ENCODE data around the gene TRAPPC10.
"Not testable (repeated sequence)": the region's sequence is repeated elsewhere in the genome, so short reads cannot be mapped to it uniquely, and the experiment has no call there.

Gene TRAPPC10

GRCh38 chr21:44084496-44085241 is 72.6 kb downstream of the TRAPPC10 start:
- H3K27me3 ChIP-seq (ENCODE audit: low read depth), result no peaks in the 10 kb centered on the region
- DNase-seq (ENCODE audit: low spot score in 2 of 2), result no peak
- H3K4me3 ChIP-seq, result no peak overlapping the region
- no peaks in the 10 kb centered on the region for H3K9me3 ChIP-seq
- H3K4me1 ChIP-seq, result no peaks in the 10 kb centered on the region
- in situ Hi-C loops (cut with MboI; ENCODE audit: low sequenced_read_pairs), result no loop called here
- peaks cover 53% of the 10 kb centered on the region for H3K36me3 ChIP-seq (replicated peaks)

- Histone ChIP-seq H3K4me3 (no peak overlapping the region), H3K9me3 (no peaks in the 10 kb centered on the region), H3K36me3 (replicated peaks) (peaks cover 58% of the 10 kb centered on the region), H3K4me1 (no peaks in the 10 kb centered on the region), H3K27me3 (ENCODE audit: low read depth) (no peaks in the 10 kb centered on the region)
- in situ Hi-C loops (cut with MboI; ENCODE audit: low sequenced_read_pairs), result no loop called here
- DNase-seq (ENCODE audit: low spot score in 2 of 2), result no peak
These were observed 73.6 kb downstream of the TRAPPC10 start for GRCh38 chr21:44085491-44086321.

DNA sequence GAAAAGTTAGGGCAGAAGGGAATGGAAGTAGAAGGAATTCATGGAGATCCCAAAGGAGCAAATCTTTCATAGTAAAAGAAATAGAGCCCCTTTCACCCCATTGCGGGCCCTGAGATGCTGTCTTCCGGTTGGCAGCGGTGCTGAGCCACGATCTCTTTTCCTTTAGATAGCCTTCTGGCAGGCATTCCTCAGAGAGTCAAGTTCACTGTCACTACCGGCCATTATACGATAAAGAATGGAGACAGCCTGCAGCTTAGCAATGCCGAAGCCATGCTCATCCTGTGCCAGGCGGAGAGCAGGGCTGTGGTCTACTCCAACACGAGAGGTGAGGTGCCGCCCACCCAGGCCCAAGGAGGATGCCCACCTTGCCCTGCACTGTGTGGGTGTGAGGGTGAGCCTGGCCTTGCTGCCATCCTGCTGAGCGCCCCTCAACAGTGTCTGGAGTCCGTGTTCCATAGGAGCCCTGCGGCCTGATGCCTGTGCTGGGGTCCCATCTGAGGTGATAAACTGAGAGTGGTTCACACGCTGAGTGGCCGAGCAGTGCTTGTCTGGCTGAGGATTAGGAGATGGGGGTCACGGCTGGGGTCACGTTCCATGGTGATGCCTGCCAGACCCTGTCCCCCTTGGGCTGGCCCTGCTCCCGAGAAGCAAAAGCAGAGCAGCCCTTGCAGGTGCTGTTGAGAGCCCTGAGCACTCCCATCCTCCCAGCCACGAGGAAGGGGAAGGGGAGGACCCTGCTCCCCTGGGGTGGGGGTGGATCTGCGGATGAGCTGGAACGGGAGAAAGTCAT is 74.7 kb downstream of the TRAPPC10 start:
- DNase-seq (ENCODE audit: low spot score in 2 of 2), result no peak
- in situ Hi-C loops (cut with MboI; ENCODE audit: low sequenced_read_pairs), result no loop called here
- H3K4me3 ChIP-seq, result no peak overlapping the region
- H3K9me3 ChIP-seq, result no peaks in the 10 kb centered on the region
- H3K27me3 ChIP-seq (ENCODE audit: low read depth), result no peaks in the 10 kb centered on the region
- H3K4me1 ChIP-seq, result no peaks in the 10 kb centered on the region
- H3K36me3 ChIP-seq (replicated peaks), result peaks cover 62% of the 10 kb centered on the region

DNA sequence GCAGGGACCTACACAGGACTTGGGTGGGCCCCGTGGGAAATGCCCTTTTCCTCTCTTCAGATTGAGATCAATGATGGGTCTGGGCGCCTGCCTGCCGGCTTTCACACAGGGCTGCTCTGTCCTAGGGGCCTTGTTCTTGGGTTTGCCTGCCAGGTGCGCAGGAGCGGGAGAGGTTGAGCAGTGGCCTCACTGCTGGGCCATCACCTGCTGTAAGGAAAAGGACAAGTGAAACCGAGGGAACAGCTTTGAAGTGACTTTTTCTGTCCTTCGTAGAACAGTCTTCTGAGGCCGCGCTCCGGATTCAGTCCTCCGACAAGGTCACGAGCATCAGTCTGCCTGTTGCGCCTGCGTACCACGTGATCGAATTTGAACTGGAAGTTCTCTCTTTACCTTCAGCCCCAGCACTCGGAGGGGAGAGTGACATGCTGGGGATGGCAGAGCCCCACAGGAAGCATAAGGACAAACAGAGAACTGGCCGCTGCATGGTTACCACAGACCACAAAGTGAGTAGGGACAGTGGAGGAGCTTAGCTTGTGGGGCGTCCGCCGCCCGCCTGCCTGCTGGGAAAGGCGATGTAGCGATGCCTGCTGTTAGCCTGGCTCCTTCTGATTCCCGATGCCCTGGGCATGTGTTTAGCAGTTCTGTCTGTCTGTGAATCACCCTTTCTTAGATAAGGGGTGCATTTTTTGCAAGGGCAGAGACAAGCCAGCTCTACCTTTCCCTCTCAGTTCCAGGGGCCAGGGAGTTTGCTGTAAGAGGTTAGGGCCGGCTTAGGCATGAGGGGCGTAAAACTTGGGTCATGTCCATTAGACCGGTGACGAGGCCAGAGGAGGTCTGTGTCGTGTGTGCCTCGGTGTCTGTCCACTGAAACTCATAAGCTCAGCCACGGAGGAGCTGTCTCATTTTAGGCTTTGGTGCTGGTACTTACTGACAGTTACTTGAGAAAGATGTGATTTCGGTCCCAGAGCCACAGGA is 75.6 kb downstream of the TRAPPC10 start:
- in situ Hi-C loops (cut with MboI; ENCODE audit: low sequenced_read_pairs), result no loop called here
- no peaks in the 10 kb centered on the region for H3K4me1 ChIP-seq
- H3K9me3 ChIP-seq, result no peaks in the 10 kb centered on the region
- no peaks in the 10 kb centered on the region for H3K27me3 ChIP-seq (ENCODE audit: low read depth)
- H3K36me3 ChIP-seq (replicated peaks), result peaks cover 62% of the 10 kb centered on the region
- no peak overlapping the region for H3K4me3 ChIP-seq
- DNase-seq (ENCODE audit: low spot score in 2 of 2), result no peak

GRCh38 chr21:44088401-44088780 is 76.3 kb downstream of the TRAPPC10 start:
- no peak for DNase-seq (ENCODE audit: low spot score in 2 of 2)
- no peak overlapping the region for H3K4me3 ChIP-seq
- H3K36me3 ChIP-seq (replicated peaks), result peaks cover 63% of the 10 kb centered on the region
- no peaks in the 10 kb centered on the region for H3K4me1 ChIP-seq
- no peaks in the 10 kb centered on the region for H3K9me3 ChIP-seq
- no peaks in the 10 kb centered on the region for H3K27me3 ChIP-seq (ENCODE audit: low read depth)
- in situ Hi-C loops (cut with MboI; ENCODE audit: low sequenced_read_pairs), result no loop called here

DNA sequence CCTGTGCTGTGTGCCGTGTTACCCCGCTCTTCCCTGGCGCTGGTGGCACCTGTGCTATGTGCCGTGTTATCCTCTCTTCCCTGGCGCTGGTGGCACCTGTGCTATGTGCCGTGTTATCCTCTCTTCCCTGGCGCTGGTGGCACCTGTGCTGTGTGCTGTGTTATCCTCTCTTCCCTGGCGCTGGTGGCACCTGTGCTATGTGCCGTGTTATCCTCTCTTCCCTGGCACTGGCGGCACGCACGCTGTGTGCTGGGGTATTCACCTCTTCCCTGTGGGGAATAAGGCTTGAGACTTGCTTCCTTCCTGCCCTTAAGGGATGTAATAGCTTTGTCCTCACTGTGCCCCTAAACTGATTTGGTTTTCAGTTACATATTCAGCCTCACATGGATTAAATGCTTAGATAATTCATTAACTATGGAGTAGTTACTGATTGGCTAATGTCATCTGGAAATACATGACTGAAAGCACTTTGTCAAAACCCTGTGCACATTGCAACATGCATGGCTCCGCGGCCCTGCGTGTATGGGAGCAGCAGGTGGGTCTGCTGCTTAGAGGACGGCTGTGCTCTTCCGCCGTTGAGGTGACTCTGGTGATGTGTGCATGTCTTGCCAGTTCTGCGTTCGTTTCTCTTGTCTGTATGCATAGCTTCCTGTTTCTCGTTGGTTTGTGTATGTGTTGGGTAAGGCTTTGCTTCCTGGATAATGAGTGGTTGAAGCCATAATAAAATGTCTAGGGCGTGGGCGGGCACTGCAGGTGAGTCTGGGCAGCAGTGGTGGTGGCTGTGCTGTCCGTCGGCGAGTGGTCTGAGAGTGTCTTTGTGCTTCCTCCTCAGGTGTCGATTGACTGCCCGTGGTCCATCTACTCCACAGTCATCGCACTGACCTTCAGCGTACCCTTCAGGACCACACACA is 77.1 kb downstream of the TRAPPC10 start:
- Histone ChIP-seq H3K4me3 (no peak overlapping the region), H3K27me3 (ENCODE audit: low read depth) (no peaks in the 10 kb centered on the region), H3K4me1 (no peaks in the 10 kb centered on the region), H3K36me3 (replicated peaks) (peaks cover 66% of the 10 kb centered on the region), H3K9me3 (no peaks in the 10 kb centered on the region)
- DNase-seq (ENCODE audit: low spot score in 2 of 2), result no peak
- in situ Hi-C loops (cut with MboI; ENCODE audit: low sequenced_read_pairs), result no loop called here

DNA sequence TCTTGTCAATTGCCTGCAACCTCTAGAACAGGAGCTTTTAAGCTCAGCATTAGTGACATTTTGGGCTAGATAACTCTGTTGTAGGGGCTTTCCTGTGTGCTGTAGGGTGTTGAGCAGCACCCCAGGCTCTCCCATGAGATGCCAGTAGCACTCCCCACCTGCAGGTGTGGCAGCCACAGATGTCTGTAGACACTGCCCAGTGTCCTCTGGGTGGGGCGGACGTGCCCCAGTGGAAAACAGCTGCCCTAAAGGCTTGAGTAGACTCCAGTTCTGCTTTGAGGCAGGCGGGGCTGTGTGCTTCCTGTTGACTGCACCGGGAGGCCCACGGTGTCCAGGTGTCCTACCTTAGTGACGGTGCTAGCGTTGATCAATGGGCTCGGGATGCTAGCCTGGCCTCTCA is 78.2 kb downstream of the TRAPPC10 start:
- Histone ChIP-seq H3K36me3 (replicated peaks) (peaks cover 67% of the 10 kb centered on the region), H3K4me3 (no peak overlapping the region), H3K4me1 (no peaks in the 10 kb centered on the region), H3K27me3 (ENCODE audit: low read depth) (no peaks in the 10 kb centered on the region), H3K9me3 (no peaks in the 10 kb centered on the region)
- no peak for DNase-seq (ENCODE audit: low spot score in 2 of 2)
- in situ Hi-C loops (cut with MboI; ENCODE audit: low sequenced_read_pairs), result no loop called here

GRCh38 chr21:44092211-44092610 is 80.1 kb downstream of the TRAPPC10 start:
- no peak overlapping the region for H3K4me3 ChIP-seq
- no peaks in the 10 kb centered on the region for H3K27me3 ChIP-seq (ENCODE audit: low read depth)
- in situ Hi-C loops (cut with MboI; ENCODE audit: low sequenced_read_pairs), result no loop called here
- H3K4me1 ChIP-seq, result no peaks in the 10 kb centered on the region
- H3K36me3 ChIP-seq (replicated peaks), result peaks cover 55% of the 10 kb centered on the region
- no peak for DNase-seq (ENCODE audit: low spot score in 2 of 2)
- H3K9me3 ChIP-seq, result no peaks in the 10 kb centered on the region

DNA sequence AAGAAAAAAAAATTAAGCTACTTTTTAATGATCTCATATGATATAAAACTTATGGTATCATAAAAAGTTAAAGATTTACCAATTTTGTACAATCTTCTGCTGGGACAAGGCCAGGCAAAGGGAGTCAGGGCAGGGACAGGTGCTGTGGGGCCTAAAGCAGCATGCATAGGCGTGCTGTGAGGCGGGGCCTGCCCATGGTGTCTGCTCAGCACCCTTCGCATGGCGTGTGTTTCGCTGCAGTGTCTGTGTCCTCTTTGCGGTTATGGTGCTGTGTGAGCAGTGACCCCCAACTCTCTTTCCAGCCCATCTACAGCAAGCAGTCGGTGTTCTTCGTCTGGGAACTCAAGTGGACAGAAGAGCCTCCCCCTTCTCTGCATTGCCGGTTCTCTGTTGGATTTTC is 81.7 kb downstream of the TRAPPC10 start:
- DNase-seq (ENCODE audit: low spot score in 2 of 2), result no peak
- H3K27me3 ChIP-seq (ENCODE audit: low read depth), result no peaks in the 10 kb centered on the region
- H3K4me1 ChIP-seq, result no peaks in the 10 kb centered on the region
- in situ Hi-C loops (cut with MboI; ENCODE audit: low sequenced_read_pairs), result no loop called here
- H3K36me3 ChIP-seq (replicated peaks), result peaks cover 53% of the 10 kb centered on the region
- H3K4me3 ChIP-seq, result no peak overlapping the region
- no peaks in the 10 kb centered on the region for H3K9me3 ChIP-seq

DNA sequence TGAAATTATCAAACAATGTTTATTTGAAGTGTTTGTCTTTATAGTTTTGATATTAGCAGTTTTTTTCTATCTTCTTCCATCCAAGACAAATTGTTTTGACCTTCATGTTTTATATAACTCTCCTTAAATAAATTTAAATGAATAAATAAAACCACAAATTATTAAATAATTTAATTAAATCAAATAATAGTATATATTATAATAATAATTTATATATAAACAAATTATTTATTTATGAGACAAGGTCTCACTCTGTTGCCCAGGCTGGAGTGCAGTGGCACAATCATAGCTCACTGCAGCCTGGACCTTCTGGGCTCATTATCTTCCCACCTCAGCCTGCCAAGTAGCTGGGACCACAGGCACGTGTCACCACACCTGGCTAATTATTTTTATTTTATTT is 82.7 kb downstream of the TRAPPC10 start:
- no peaks in the 10 kb centered on the region for H3K27me3 ChIP-seq (ENCODE audit: low read depth)
- no peak for DNase-seq (ENCODE audit: low spot score in 2 of 2)
- no peak overlapping the region for H3K4me3 ChIP-seq
- H3K9me3 ChIP-seq, result no peaks in the 10 kb centered on the region
- H3K4me1 ChIP-seq, result no peaks in the 10 kb centered on the region
- in situ Hi-C loops (cut with MboI; ENCODE audit: low sequenced_read_pairs), result no loop called here
- peaks cover 47% of the 10 kb centered on the region for H3K36me3 ChIP-seq (replicated peaks)

DNA sequence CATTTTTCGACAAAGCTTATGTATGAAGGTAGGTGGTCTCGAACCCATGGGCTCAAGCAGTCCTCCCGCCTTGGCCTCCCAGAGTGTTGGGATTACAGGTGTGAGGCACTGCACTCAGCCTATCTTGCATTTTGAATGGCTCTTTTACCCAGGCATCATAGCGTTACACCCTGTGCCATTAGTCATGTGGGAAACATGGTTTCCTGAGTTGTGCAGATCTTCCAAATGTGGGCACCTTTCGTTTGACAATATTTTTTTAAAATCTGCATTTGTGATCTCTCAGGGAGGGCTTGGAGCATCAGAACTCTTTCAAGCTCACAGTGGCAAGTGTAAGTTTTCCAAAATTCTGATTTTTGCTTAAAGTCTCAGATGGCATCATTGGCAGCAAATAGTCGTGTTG is 86.4 kb downstream of the TRAPPC10 start:
- in situ Hi-C loops (cut with MboI; ENCODE audit: low sequenced_read_pairs); H3K27me3 ChIP-seq (ENCODE audit: low read depth); H3K4me1 ChIP-seq; DNase-seq (ENCODE audit: low spot score in 2 of 2); H3K4me3 ChIP-seq; H3K9me3 ChIP-seq: not testable (repeated sequence)
- H3K36me3 ChIP-seq (replicated peaks), result peaks cover 14% of the 10 kb centered on the region

DNA sequence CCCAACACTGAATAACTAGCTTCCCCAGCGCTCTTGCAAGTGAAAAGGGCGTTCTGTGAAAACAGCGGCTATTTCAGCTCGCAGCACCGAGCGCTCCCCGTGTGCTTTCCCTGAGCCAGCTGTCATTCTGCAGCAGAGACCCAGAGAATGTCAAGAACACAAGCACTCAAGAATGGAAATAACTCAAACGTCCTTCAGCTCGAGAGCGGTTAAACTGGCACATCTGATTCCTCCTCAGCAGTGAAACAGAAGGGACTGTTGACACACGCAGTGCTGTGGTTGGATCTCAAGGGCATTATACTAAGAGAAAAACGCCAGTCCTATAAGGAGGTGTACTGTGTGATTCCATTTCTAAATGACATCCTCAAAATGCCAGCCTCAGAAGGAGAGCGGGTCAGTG is 86.9 kb downstream of the TRAPPC10 start:
- H3K4me3 ChIP-seq; H3K4me1 ChIP-seq; H3K36me3 ChIP-seq (replicated peaks); in situ Hi-C loops (cut with MboI; ENCODE audit: low sequenced_read_pairs); H3K9me3 ChIP-seq; DNase-seq (ENCODE audit: low spot score in 2 of 2); H3K27me3 ChIP-seq (ENCODE audit: low read depth): not testable (repeated sequence)

All from HAP-1 (cell line).